Endothelial cell of umbilical vein (primary cell): Measurements from ENCODE around the gene ST6GAL1.

ENCODE experiments used
- EZH2 ChIP-seq: IDR thresholded peaks from 2 replicates; pipeline ENCODE4 v1.6.1; 2012; ENCODE audit warnings: borderline replicate concordance, low read depth, mild to moderate bottlenecking, moderate library complexity, low read length, inconsistent platforms; ENCODE audit not compliant: severe bottlenecking
- FOS ChIP-seq: IDR thresholded peaks from 2 replicates; pipeline ENCODE4 v1.6.1; 2011; ENCODE audit warnings: mild to moderate bottlenecking, low read length, moderate library complexity, borderline replicate concordance; ENCODE audit not compliant: insufficient read depth
- GATA2 ChIP-seq: IDR thresholded peaks from 2 replicates; pipeline ENCODE4 v1.7.0; 2011; ENCODE audit warnings: low read depth, mild to moderate bottlenecking, moderate library complexity, mixed read lengths, low read length; ENCODE audit not compliant: insufficient read length, insufficient read depth
- JUN ChIP-seq: IDR thresholded peaks from 2 replicates; pipeline ENCODE4 v1.6.1; 2011; ENCODE audit warnings: borderline replicate concordance, low read depth; ENCODE audit not compliant: insufficient read length, insufficient read depth
- POLR2A ChIP-seq: IDR thresholded peaks from 2 replicates; pipeline ENCODE4 v1.6.1; 2012; ENCODE audit warnings: low read depth, mild to moderate bottlenecking, control low read depth, low read length
- POLR2AphosphoS5 ChIP-seq: IDR thresholded peaks from 2 replicates; pipeline ENCODE4 v1.6.1; 2012; ENCODE audit warnings: low read depth, mild to moderate bottlenecking, control low read depth, low read length, moderate library complexity; ENCODE audit not compliant: insufficient read depth
- TF ChIP-seq, protein P1 (sequence below), 2 donors: IDR thresholded peaks; 1 replicate in 1 of 2; 2 replicates in 1 of 2; pipeline ENCODE4 v1.5.1; 2011; ENCODE audit warnings: low read length in 2 of 2, mild to moderate bottlenecking in 2 of 2, moderate library complexity in 2 of 2, control low read depth in 1 of 2, inconsistent platforms in 1 of 2, low read depth in 1 of 2; ENCODE audit not compliant: insufficient read depth in 1 of 2; ENCODE audit errors: extremely low read depth in 1 of 2
- TF ChIP-seq, protein P2 (sequence below): IDR thresholded peaks from 2 replicates; pipeline ENCODE4 v1.6.1; 2011; ENCODE audit not compliant: insufficient read depth, insufficient read length

DNA sequence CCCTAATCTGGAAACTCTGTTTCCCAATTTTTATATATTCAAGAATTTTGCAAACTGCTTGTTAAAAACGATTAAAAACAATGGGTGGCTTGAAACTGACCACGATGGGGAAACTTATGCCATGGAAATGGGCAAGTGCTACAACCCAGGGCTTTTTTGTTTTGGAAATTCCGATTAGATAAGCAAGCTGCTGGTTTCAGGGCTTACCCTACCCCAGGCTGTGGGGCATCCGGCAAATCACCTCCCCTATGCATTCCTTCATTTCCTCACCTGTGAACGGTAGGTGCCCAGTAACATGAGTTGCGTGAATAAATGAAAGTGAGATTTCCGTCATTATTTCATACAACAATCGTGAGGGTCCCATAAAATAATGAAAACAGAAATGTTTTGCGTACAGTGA is 34.3 kb downstream of the ST6GAL1 start:
- no peak for TF ChIP-seq POLR2AphosphoS5
- TF ChIP-seq, protein P1, sequence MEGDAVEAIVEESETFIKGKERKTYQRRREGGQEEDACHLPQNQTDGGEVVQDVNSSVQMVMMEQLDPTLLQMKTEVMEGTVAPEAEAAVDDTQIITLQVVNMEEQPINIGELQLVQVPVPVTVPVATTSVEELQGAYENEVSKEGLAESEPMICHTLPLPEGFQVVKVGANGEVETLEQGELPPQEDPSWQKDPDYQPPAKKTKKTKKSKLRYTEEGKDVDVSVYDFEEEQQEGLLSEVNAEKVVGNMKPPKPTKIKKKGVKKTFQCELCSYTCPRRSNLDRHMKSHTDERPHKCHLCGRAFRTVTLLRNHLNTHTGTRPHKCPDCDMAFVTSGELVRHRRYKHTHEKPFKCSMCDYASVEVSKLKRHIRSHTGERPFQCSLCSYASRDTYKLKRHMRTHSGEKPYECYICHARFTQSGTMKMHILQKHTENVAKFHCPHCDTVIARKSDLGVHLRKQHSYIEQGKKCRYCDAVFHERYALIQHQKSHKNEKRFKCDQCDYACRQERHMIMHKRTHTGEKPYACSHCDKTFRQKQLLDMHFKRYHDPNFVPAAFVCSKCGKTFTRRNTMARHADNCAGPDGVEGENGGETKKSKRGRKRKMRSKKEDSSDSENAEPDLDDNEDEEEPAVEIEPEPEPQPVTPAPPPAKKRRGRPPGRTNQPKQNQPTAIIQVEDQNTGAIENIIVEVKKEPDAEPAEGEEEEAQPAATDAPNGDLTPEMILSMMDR (IDR thresholded peaks at IDR 0.05; ENCODE audit: extremely low read depth in 1 of 2, insufficient read depth in 1 of 2, low read depth in 1 of 2, low read length in 2 of 2): no peak
- no peak for TF ChIP-seq FOS
- no peak for TF ChIP-seq POLR2A
- no peak for TF ChIP-seq GATA2
- no peak for TF ChIP-seq EZH2
- TF ChIP-seq, protein P2, sequence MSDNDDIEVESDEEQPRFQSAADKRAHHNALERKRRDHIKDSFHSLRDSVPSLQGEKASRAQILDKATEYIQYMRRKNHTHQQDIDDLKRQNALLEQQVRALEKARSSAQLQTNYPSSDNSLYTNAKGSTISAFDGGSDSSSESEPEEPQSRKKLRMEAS: no peak
- no peak for TF ChIP-seq JUN
